ENCODE measurements around the gene RXFP3.
"Not testable (repeated sequence)": the region's sequence is repeated elsewhere in the genome, so short reads cannot be mapped to it uniquely, and the experiment has no call there.

The RXFP3 gene

GRCh38 chr5:33939556-33940262 lies 3.5 kb downstream of the RXFP3 start:
- Histone ChIP-seq H3K9ac (ENCODE audit: low read length) (no peak overlapping the region), H3K4me1 (ENCODE audit: low read length) (no peaks in the 10 kb centered on the region), H4K20me1 (ENCODE audit: insufficient read depth, low read length) (no peaks in the 10 kb centered on the region), H3F3A (ENCODE audit: insufficient read depth, low read length) (no peaks in the 10 kb centered on the region), H3K27me3 (replicated peaks; ENCODE audit: insufficient read depth, low read length) (no peaks in the 10 kb centered on the region), H3K36me3 (replicated peaks; ENCODE audit: insufficient read depth, low read length) (no peaks in the 10 kb centered on the region), H2AFZ (ENCODE audit: low read length) (no peak overlapping the region), H3K4me2 (ENCODE audit: low read depth, low read length) (no peak overlapping the region), H3K4me3 (ENCODE audit: low read length) (no peak overlapping the region), H3K79me2 (ENCODE audit: low read length) (no peaks in the 10 kb centered on the region), H3K9me3 (replicated peaks; ENCODE audit: insufficient read depth, low read length) (no peaks in the 10 kb centered on the region), H3K9me2 (replicated peaks; ENCODE audit: insufficient read depth, low read length) (no peaks in the 10 kb centered on the region), H3K27ac (ENCODE audit: low read length) (no peak overlapping the region)
- no peak for DNase-seq
- TF ChIP-seq EZH2 (optimal IDR thresholded peaks at IDR 0.05; ENCODE audit: low read depth, low read length) (no peak), CTCF (IDR thresholded peaks at IDR 0.05; ENCODE audit: low read length) (no peak), EZH2phosphoT487 (IDR thresholded peaks at IDR 0.05; ENCODE audit: low read length) (no peak)

- Histone ChIP-seq H3K27me3 (replicated peaks; ENCODE audit: insufficient read depth, low read length) (no peaks in the 10 kb centered on the region), H3K36me3 (replicated peaks; ENCODE audit: insufficient read depth, low read length) (no peaks in the 10 kb centered on the region), H4K20me1 (ENCODE audit: insufficient read depth, low read length) (no peaks in the 10 kb centered on the region), H3K4me3 (ENCODE audit: low read length) (no peak overlapping the region), H3K9ac (ENCODE audit: low read length) (no peak overlapping the region), H2AFZ (ENCODE audit: low read length) (no peak overlapping the region), H3K79me2 (ENCODE audit: low read length) (no peaks in the 10 kb centered on the region), H3F3A (ENCODE audit: insufficient read depth, low read length) (no peaks in the 10 kb centered on the region), H3K9me3 (replicated peaks; ENCODE audit: insufficient read depth, low read length) (no peaks in the 10 kb centered on the region), H3K27ac (ENCODE audit: low read length) (no peak overlapping the region), H3K4me2 (ENCODE audit: low read depth, low read length) (no peak overlapping the region), H3K9me2 (replicated peaks; ENCODE audit: insufficient read depth, low read length) (no peaks in the 10 kb centered on the region), H3K4me1 (ENCODE audit: low read length) (no peaks in the 10 kb centered on the region)
- TF ChIP-seq EZH2 (optimal IDR thresholded peaks at IDR 0.05; ENCODE audit: low read depth, low read length), result no peak
- no peak for TF ChIP-seq CTCF (IDR thresholded peaks at IDR 0.05; ENCODE audit: low read length)
- no peak for TF ChIP-seq EZH2phosphoT487 (IDR thresholded peaks at IDR 0.05; ENCODE audit: low read length)
- no peak for DNase-seq
Measured at GRCh38 chr5:33941090-33941489, 4.9 kb downstream of the RXFP3 start.

GRCh38 chr5:33944543-33945132 lies 8.5 kb downstream of the RXFP3 start:
- Histone ChIP-seq H3K9me3 (replicated peaks; ENCODE audit: insufficient read depth, low read length) (no peaks in the 10 kb centered on the region), H3K4me2 (ENCODE audit: low read depth, low read length) (no peak overlapping the region), H3K9ac (ENCODE audit: low read length) (no peak overlapping the region), H3K27me3 (replicated peaks; ENCODE audit: insufficient read depth, low read length) (no peaks in the 10 kb centered on the region), H2AFZ (ENCODE audit: low read length) (no peak overlapping the region), H3K27ac (ENCODE audit: low read length) (no peak overlapping the region), H4K20me1 (ENCODE audit: insufficient read depth, low read length) (no peaks in the 10 kb centered on the region), H3K79me2 (ENCODE audit: low read length) (no peaks in the 10 kb centered on the region), H3K36me3 (replicated peaks; ENCODE audit: insufficient read depth, low read length) (no peaks in the 10 kb centered on the region), H3F3A (ENCODE audit: insufficient read depth, low read length) (no peaks in the 10 kb centered on the region), H3K9me2 (replicated peaks; ENCODE audit: insufficient read depth, low read length) (no peaks in the 10 kb centered on the region), H3K4me3 (ENCODE audit: low read length) (no peak overlapping the region), H3K4me1 (ENCODE audit: low read length) (no peaks in the 10 kb centered on the region)
- no peak for TF ChIP-seq EZH2phosphoT487 (IDR thresholded peaks at IDR 0.05; ENCODE audit: low read length)
- TF ChIP-seq EZH2 (optimal IDR thresholded peaks at IDR 0.05; ENCODE audit: low read depth, low read length), result no peak
- no peak for TF ChIP-seq CTCF (IDR thresholded peaks at IDR 0.05; ENCODE audit: low read length)
- DNase-seq, result no peak

GRCh38 chr5:33952175-33952574 lies 16.0 kb downstream of the RXFP3 start:
- not testable (repeated sequence) for H3K27ac ChIP-seq (ENCODE audit: low read length); H3K9me2 ChIP-seq (replicated peaks; ENCODE audit: insufficient read depth, low read length); H3K4me3 ChIP-seq (ENCODE audit: low read length); H3K79me2 ChIP-seq (ENCODE audit: low read length); H3K36me3 ChIP-seq (replicated peaks; ENCODE audit: insufficient read depth, low read length); H3F3A ChIP-seq (ENCODE audit: insufficient read depth, low read length); H3K4me2 ChIP-seq (ENCODE audit: low read depth, low read length); H3K4me1 ChIP-seq (ENCODE audit: low read length); H3K27me3 ChIP-seq (replicated peaks; ENCODE audit: insufficient read depth, low read length); H2AFZ ChIP-seq (ENCODE audit: low read length); H3K9ac ChIP-seq (ENCODE audit: low read length); DNase-seq; H4K20me1 ChIP-seq (ENCODE audit: insufficient read depth, low read length); H3K9me3 ChIP-seq (replicated peaks; ENCODE audit: insufficient read depth, low read length)
